ENCODE measurements around the gene CHIC2.
"Not testable (repeated sequence)": the region's sequence is repeated elsewhere in the genome, so short reads cannot be mapped to it uniquely, and the experiment has no call there.

CHIC2 gene

GRCh38 chr4:54061873-54062272, 2.5 kb downstream of the CHIC2 start:
- FAIRE-seq: no peak
- DNase-seq (ENCODE audit: low spot score): no peak

- FAIRE-seq (no peak), DNase-seq (ENCODE audit: low spot score) (no peak)
These were observed 3.3 kb downstream of the CHIC2 start for GRCh38 chr4:54061067-54061466.

- DNase-seq (ENCODE audit: low spot score) (no peak), FAIRE-seq (no peak)
These were observed 4.3 kb downstream of the CHIC2 start for GRCh38 chr4:54060116-54060515.

- FAIRE-seq (no peak), DNase-seq (ENCODE audit: low spot score) (no peak)
These were observed 6.2 kb downstream of the CHIC2 start for GRCh38 chr4:54058171-54058570.

GRCh38 chr4:54056360-54056759, 8.0 kb downstream of the CHIC2 start:
- no peak for DNase-seq (ENCODE audit: low spot score)
- FAIRE-seq: no peak

GRCh38 chr4:54055494-54055893, 8.9 kb downstream of the CHIC2 start:
- DNase-seq (ENCODE audit: low spot score) (no peak), FAIRE-seq (no peak)

GRCh38 chr4:54054501-54054900, 9.9 kb downstream of the CHIC2 start:
- FAIRE-seq (no peak), DNase-seq (ENCODE audit: low spot score) (no peak)

- not testable (repeated sequence) for FAIRE-seq
These were observed 11.1 kb downstream of the CHIC2 start for GRCh38 chr4:54053322-54053721.

GRCh38 chr4:54050214-54050904, 14.0 kb downstream of the CHIC2 start:
- FAIRE-seq (peak; percentile 78), DNase-seq (ENCODE audit: low spot score) (peak; percentile 39)

More at GRCh38 chr4:54053322-54053721, 11.1 kb downstream of the CHIC2 start:
- DNase-seq (ENCODE audit: low spot score): not testable (repeated sequence)

GRCh38 chr4:54043630-54044029, 20.8 kb downstream of the CHIC2 start:
- FAIRE-seq; DNase-seq (ENCODE audit: low spot score): not testable (repeated sequence)

- FAIRE-seq (no peak), DNase-seq (ENCODE audit: low spot score) (no peak)
These were observed 22.5 kb downstream of the CHIC2 start for GRCh38 chr4:54041933-54042332.

GRCh38 chr4:54041100-54041499, 23.3 kb downstream of the CHIC2 start:
- no peak for DNase-seq (ENCODE audit: low spot score)
- FAIRE-seq: no peak

GRCh38 chr4:54038056-54038455, 26.3 kb downstream of the CHIC2 start:
- DNase-seq (ENCODE audit: low spot score) (no peak), FAIRE-seq (no peak)

- no peak for FAIRE-seq
- no peak for DNase-seq (ENCODE audit: low spot score)
These were observed 28.2 kb downstream of the CHIC2 start for GRCh38 chr4:54036184-54036583.

- FAIRE-seq (no peak), DNase-seq (ENCODE audit: low spot score) (no peak)
These were observed 31.8 kb downstream of the CHIC2 start for GRCh38 chr4:54032558-54033135.

- FAIRE-seq (no peak), DNase-seq (ENCODE audit: low spot score) (no peak)
These were observed 37.1 kb downstream of the CHIC2 start for GRCh38 chr4:54027311-54027710.

GRCh38 chr4:54025582-54025981, 38.8 kb downstream of the CHIC2 start:
- DNase-seq (ENCODE audit: low spot score): no peak
- FAIRE-seq: no peak

GRCh38 chr4:54023019-54023418, 41.4 kb downstream of the CHIC2 start:
- FAIRE-seq; DNase-seq (ENCODE audit: low spot score): not testable (repeated sequence)

- peak; percentile 5 for FAIRE-seq
- DNase-seq (ENCODE audit: low spot score): no peak
These were observed 46.4 kb downstream of the CHIC2 start for GRCh38 chr4:54017974-54018373.

- FAIRE-seq (no peak), DNase-seq (ENCODE audit: low spot score) (no peak)
These were observed 47.1 kb downstream of the CHIC2 start for GRCh38 chr4:54017308-54017707.

GRCh38 chr4:54016504-54016903, 47.9 kb downstream of the CHIC2 start:
- no peak for DNase-seq (ENCODE audit: low spot score)
- FAIRE-seq: no peak

- DNase-seq (ENCODE audit: low spot score) (no peak), FAIRE-seq (no peak)
These were observed 48.9 kb downstream of the CHIC2 start for GRCh38 chr4:54015423-54016030.

GRCh38 chr4:54014666-54015160, 49.7 kb downstream of the CHIC2 start:
- FAIRE-seq: no peak
- DNase-seq (ENCODE audit: low spot score): no peak
